HG03135 (cell line): ENCODE results near the gene ZNF574.

Source experiments
- ATAC-seq: cut with Tn5 transposase; IDR thresholded peaks from one replicate; pipeline ENCODE4 v1.9.1; 2021; ENCODE audit warnings: mild to moderate bottlenecking, moderate library complexity; ENCODE audit not compliant: unreplicated experiment

The ZNF574 gene

DNA sequence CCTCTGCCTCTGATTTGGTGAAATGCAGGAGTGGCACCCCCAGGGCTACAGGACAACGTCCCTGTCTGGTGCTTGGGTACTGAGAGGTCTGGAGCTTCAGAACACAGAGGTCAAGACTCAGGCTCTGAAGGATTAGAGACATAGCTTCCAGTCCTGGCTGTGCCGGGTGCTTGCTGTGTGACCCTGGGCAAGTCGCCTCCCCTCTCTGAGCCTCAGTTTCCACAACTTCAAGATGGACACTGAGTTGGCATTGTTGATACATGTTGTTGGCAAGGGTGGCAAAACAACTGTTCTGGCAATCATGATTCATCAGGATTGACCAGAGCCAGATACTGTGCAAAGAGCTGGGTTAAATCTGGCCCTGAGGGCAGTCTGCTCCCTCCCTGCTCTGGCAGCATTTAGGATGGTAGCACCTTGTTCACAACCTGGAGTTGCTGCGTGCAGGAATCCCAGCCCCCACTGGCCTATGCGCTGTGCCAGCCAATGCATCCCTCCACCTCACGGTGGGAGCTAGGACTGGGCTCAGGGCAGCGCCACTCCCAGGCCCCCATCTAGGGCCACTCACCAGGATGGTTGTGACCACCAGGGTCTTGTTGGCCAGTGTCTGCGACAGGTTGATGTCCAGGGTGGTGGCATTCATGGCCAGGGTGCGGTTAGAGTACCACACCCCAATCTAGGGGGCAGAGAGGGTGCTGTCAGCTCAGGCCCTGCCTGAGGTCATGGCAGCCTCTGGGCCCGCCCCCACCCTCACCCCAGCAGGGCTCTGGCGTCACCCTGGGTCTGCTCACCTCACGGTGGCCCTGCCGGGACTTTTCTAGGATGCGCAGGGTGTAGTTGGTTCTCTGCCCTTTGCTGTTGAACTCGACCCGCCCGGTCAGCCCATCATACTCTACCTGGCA, 22.7 kb upstream of the ZNF574 start:
- ATAC-seq, result no peak

DNA sequence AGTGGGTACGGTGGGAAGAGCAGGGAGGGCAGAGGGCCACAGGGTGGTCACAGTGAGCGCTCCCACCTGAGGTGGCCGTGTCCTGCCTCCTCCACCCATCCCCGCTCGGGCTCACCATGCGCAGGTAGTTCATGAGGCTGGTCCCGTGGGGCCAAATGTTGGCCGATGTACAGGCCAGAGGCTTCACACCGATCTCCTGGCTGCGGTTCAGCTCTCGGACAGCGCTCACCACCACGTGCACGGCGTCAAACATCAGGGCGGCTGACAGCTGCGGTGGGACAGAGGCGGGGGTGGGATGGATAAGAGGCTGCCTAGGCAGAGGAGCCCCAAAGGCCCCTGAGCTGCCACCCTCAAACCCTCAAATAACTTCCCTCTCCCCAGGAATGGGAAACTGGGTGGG, 21.8 kb upstream of the ZNF574 start:
- ATAC-seq, result no peak

DNA sequence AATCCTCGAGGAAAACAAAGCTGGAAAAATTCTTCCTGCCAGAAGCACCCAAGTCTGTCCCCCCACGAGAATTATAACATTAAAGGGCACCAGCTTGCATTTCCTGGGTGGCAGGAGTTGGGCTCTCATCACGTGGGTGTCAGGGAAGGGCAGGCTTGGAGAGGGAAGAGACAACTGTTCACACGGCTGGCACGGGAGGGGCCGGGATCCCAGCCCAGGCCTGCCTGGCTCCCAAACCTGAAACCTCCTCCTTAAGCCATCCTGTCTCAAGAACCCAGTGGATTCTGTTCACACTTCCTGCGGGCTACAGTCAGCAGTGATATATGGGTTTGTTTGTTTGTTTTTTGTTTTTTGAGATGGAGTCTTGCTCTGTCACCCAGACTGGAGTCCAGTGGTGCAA, 18.1 kb upstream of the ZNF574 start:
- no peak for ATAC-seq

DNA sequence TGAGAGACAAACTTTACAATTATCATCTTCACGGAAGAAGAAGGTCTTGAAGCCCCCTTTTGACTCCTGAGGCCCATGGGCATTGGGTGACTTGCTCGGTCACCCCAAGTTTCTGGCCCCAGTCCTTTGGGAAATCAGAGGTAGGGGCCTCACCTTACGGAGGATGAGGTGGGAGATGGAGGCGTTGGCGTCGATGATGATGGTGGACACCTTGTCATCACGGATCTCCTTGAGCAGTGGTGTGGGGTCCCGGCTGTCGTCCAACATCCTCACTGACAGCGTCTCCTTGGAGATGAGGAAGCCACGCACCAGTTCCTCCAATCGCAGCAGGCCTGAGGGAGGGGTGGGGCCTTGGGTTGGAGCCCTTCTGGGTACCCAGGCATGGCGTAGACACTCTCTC, 16.8 kb upstream of the ZNF574 start:
- ATAC-seq, result no peak

- no peak for ATAC-seq
Measured at GRCh38 chr19:42060117-42060516, 15.8 kb upstream of the ZNF574 start.

- no peak for ATAC-seq
Measured at GRCh38 chr19:42062381-42062780, 13.6 kb upstream of the ZNF574 start.

DNA sequence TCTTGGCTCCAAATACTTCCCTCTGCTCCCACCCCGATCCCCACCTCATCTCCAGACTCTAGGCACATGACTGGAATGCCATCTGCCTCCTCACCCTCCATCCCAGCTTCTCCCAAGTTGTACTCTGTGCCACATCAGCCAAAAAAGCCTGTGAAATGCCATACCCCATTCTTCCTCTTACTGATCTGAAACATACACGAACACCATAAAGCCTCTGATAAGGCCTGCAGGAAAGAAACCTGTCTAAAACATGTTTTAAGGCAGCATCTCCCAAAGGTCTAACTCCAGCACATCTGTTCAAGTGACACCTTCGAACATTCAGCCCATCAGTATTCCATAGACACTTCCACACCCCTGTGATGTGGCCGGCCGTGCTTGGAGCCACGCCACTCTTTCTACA, 11.5 kb upstream of the ZNF574 start:
- ATAC-seq, result no peak

DNA sequence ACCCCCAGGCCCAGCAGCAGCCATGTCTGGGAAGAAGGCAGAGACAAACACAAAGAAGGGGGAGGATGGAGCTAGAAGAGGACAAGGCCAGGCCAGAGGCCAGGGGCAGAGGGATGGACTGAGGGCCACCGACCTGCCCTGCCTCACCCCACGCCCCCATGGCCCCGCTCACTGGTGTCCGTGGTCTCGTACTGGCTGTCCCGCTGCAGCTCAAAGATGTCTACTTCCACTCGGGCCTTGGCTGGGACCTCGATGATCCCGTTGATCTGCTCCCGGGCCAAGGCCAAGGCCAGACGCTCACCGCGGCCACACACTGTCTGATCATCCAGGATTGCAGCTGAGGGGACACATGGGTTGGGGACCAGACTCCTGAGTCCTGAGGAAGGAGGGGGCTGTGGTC, 10.9 kb upstream of the ZNF574 start:
- ATAC-seq, result no peak

DNA sequence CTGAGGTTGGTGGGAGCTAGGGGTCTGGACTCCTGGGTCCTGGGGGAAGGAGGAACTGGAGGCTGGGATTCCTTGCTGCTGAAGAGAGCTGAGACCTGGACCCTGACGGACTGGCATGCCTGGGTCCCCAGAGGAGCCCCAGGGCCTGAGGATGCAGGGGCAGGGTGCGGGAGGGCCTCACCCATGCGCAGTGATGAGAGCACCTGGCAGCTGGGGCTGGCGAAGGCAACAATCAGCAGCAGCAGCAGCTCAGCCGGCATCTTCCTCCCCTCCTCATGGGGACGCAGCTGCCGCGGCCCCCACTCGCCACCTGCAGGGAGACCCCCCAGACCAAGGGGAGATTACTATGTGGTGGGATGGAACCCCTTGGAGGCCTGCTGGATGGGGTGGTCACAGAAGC, 10.5 kb upstream of the ZNF574 start:
- no peak for ATAC-seq

GRCh38 chr19:42066075-42066754, 9.8 kb upstream of the ZNF574 start:
- no peak for ATAC-seq

DNA sequence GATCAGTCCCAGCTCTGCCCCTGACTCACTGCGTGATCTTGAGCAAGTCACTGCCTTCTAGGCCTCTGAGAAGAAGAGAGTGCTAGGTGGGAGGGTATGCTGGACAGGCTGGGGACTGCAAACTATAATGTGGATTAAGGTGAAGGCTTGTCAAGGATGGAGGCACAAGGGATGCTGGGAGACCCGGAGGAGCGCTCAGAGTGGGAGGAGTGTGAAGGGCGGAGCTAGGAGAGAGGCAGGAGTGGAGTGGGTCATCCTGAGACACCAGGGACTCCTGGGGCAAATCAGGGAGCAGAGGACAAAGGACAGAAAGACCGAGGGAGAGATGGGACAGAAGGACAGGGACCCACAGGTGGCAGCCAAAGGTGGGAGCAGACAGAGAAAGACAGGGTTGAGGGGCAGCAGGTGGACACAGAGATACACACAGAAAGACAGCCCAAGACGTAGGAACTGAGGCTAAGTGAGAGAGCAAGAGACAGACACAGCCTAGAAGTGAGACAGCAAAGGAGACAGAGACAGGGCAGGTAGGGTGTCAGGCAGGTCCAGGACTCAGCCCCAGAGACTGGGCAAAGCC, 8.6 kb upstream of the ZNF574 start:
- no peak for ATAC-seq

DNA sequence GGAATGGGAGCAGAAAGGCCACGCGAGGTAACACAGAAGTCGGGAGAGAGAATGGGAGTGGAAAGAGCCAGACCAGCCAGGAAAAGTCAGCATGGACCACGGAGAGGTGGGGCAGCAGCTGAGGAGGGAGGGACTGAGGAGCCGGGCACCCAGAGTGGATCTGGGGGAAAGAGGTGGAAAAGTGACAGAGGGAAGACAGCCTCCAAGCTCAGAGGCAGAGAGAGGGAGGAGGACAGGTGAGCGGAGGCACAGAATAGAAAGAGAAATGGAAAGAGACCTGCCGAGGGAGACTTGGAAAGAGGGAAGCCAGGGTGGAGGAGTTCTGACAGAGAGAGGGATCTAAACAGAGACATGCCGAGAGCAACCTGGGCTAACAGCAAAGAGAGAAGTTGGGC, 7.6 kb upstream of the ZNF574 start:
- no peak for ATAC-seq

- ATAC-seq, result no peak
Measured at GRCh38 chr19:42068756-42069571, 7.0 kb upstream of the ZNF574 start.

- no peak for ATAC-seq
Measured at GRCh38 chr19:42069619-42070351, 6.2 kb upstream of the ZNF574 start, which contains the start of gene GRIK5. Gene GRIK5 (minus strand): TSS chr19:42070206. CDS start chr19:42065770, 4,436 bp downstream.

GRCh38 chr19:42071247-42071646, 4.7 kb upstream of the ZNF574 start:
- ATAC-seq, result no peak

GRCh38 chr19:42074513-42075363, 1.2 kb upstream of the ZNF574 start:
- no peak for ATAC-seq

DNA sequence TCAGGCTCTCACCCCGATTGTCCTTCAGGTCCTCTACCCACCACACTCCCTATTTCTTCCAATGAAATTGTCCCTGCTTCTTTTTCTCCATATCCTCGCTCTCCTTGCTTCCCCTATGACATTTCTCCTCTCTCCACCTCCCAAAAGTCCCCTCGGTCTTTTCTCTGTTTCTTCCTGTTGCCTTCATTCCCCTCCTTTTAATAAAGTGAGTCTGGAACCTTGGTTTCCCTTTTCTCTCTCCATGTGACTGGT, 676 bp upstream of the ZNF574 start:
- ATAC-seq, result no peak

DNA sequence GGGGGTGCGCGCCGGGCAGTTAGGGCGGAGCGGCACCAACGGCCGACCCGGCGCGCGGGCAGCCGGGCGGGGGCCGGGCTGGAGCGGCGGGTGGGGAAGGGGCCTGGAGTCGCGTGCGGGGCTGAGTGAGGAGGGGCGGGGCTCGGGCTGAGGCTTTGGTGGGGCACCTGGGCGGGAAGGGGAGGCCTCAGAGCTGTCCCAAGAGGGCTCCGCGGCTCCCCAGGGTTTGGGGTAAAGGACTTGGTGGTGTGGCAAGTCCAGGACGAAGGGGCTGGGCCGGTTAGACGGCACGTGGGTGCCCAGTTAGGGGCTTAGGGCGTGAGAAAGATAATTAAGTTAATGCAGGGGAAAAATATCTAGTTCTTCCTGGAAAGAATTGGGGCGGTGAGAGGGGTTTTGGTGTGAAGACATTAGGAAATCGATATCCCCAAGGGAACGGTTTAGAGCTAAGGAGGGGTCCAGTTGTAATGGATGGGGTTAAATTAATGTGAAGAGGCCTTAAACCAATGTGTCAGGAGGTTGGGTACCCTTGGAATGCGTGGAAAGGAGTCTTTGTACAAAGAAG, 496 bp downstream of the ZNF574 start:
- ATAC-seq, result no peak

DNA sequence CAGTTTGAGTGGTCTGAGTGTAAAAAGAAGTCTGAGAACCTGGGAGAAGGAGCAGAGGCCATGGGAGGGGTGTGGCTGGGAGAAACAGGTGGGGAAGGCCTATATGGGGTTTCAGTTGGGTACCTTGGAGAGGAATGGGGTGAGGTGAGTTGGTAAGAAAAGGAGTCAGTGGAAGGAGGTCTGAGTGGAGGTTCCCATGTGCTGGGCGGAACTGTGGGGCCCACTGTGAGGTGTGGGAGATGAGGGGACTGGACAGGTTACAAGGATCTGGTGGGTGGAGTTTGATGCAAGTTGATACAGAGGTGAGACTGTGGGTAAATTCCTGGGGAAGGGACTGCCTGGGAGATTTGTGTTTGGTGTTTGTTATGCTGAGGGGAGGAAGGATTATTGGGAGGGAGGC, 2.1 kb downstream of the ZNF574 start:
- no peak for ATAC-seq
